HepG2 (cell line): ENCODE data around the gene FBXL13. TPM values are rescaled to one million over a fixed set of nuclear protein-coding genes. Genes with fewer than 3 reads are reported as not detected.

ENCODE experiments used
- ATAC-seq: fragments of 200-7000 bp; cut with Tn5 transposase; 3 replicates; pipeline ENCODE4 v1.9.1; 2020; ENCODE audit warnings: mild to moderate bottlenecking, moderate library complexity
- BruUV-seq: library from RNA; stranded (reverse); fragments of 400-500 nt; replicated peaks from 2 replicates; lab custom pipeline; 2021; lab: Mats Ljungman, UMichigan
- CTCF ChIA-PET: fragments of 300-600 bp; formaldehyde crosslinking; extraction: SDS; loops from one replicate; lab custom pipeline; 2021; ENCODE audit warnings: low total read pairs, inconsistent platforms, low intra/inter-chr PET ratio; lab: Yijun Ruan, JAX
- POLR2A ChIA-PET: fragments of 350-600 bp; sonication (Branson Sonifier 250); formaldehyde crosslinking; loops from one replicate; lab custom pipeline; 2020; ENCODE audit warnings: antibody characterized with exemption, inconsistent platforms; lab: Yijun Ruan, JAX
- DNase-seq: peaks from one replicate; pipeline ENCODE4 v3.0.0-alpha.2; 2015; ENCODE audit warnings: low spot score
- FAIRE-seq: peaks from 3 replicates; lab custom pipeline; 2011; peaks lifted over from hg19 to GRCh38; lab: Jason Lieb, UNC
- H2AFZ ChIP-seq: one replicate; pipeline ENCODE4 v1.6.1; 2011; ENCODE audit warnings: low read length, inconsistent platforms
- H3K27ac ChIP-seq: fragments of 300-600 bp; 3 replicates; pipeline ENCODE4 v1.8.0; 2011; ENCODE audit warnings: mixed run types, mild to moderate bottlenecking, mixed read lengths, low read length, inconsistent platforms; ENCODE audit not compliant: insufficient read depth; ENCODE audit errors: extremely low read length
- H3K27me3 ChIP-seq, 2 experiments: fragments of 200-600 bp in 1 of 2; 2 replicates in 1 of 2; 3 replicates in 1 of 2; pipeline versions ENCODE4 v1.6.0 to v1.8.0; 2011; ENCODE audit warnings: low read length in 2 of 2, mild to moderate bottlenecking in 2 of 2, moderate library complexity in 2 of 2, inconsistent platforms in 1 of 2; ENCODE audit not compliant: insufficient read depth in 2 of 2, control insufficient read depth in 1 of 2
- H3K36me3 ChIP-seq, 2 experiments: fragments of 200-600 bp in 1 of 2; replicated peaks in 1 of 2; 2 replicates in 1 of 2; 3 replicates in 1 of 2; pipeline versions ENCODE4 v1.5.1 to v1.8.0; 2011; ENCODE audit warnings: low read length in 2 of 2, inconsistent platforms in 1 of 2; ENCODE audit not compliant: insufficient read depth in 2 of 2, control insufficient read depth in 1 of 2
- H3K4me1 ChIP-seq: 2 replicates; pipeline ENCODE4 v1.5.1; 2012; ENCODE audit warnings: low read length, inconsistent platforms; ENCODE audit not compliant: insufficient read depth
- H3K4me2 ChIP-seq: 2 replicates; pipeline ENCODE4 v1.6.0; 2011; ENCODE audit warnings: low read depth, low read length, inconsistent platforms
- H3K4me3 ChIP-seq, 3 experiments: fragments of 200-600 bp in 1 of 3; sonication (generic), shearing (Covaris generic) in 1 of 3; replicated peaks in 1 of 3; 2 replicates each; pipeline ENCODE4 v1.5.1; 2011 to 2016; ENCODE audit warnings: low read length in 3 of 3, inconsistent platforms in 2 of 3, low read depth in 2 of 3, mild to moderate bottlenecking in 2 of 3, control low read depth in 1 of 3, mixed read lengths in 1 of 3; ENCODE audit not compliant: insufficient read depth in 1 of 3
- H3K79me2 ChIP-seq: one replicate; pipeline ENCODE4 v1.6.1; 2011; ENCODE audit warnings: low read length, inconsistent platforms; ENCODE audit not compliant: insufficient read depth
- H3K9ac ChIP-seq: 2 replicates; pipeline ENCODE4 v1.6.0; 2011; ENCODE audit warnings: mild to moderate bottlenecking, low read depth, low read length, inconsistent platforms; ENCODE audit not compliant: insufficient read depth
- H3K9me3 ChIP-seq: 2 replicates; pipeline ENCODE4 v1.5.1; 2012; ENCODE audit warnings: mild to moderate bottlenecking, low read length
- H4K20me1 ChIP-seq: 2 replicates; pipeline ENCODE4 v1.6.0; 2011; ENCODE audit warnings: inconsistent platforms, mild to moderate bottlenecking, low read length, moderate library complexity; ENCODE audit not compliant: insufficient read depth
- GZF1 ChIP-seq: sonication (generic); formaldehyde crosslinking; IDR thresholded peaks from 2 replicates; pipeline ENCODE4 v1.5.1; 2020; ENCODE audit warnings: mild to moderate bottlenecking, missing genetic modification reagents
- TRIM24 ChIP-seq: sonication (generic); formaldehyde crosslinking; IDR thresholded peaks from 2 replicates; pipeline ENCODE4 v1.8.0; 2022; ENCODE audit warnings: mild to moderate bottlenecking, missing genetic modification reagents
- WGBS: methylation state at CpG from one replicate; pipeline ENCODE4 v1.1.6; 2017; ENCODE audit warnings: low lambda C conversion rate; 5-methylcytosine and 5-hydroxymethylcytosine counted together
- in situ Hi-C: cut with HindIII; loops from 2 replicates; pipeline ENCODE4 v1.10.0; 2017; ENCODE audit warnings: low pct_unique_long_range_greater_than_20kb; ENCODE audit not compliant: extremely low pct_ligation_motif_present
- intact Hi-C: fragments of 100-400 bp; cut with micrococcal nuclease; formaldehyde crosslinking; loops from one replicate; pipeline ENCODE4 v1.10.0; 2022; ENCODE audit not compliant: unreplicated experiment
- polyA plus RNA-seq, 8 experiments: library from polyadenylated mRNA; depleted of rRNA in 3 of 8; stranded (reverse) in 7 of 8; unstranded in 1 of 8; fragments of >200 nt; fragmentation: Illumina TruSeq in 4 of 8; extraction: Trizol in 4 of 8; gene quantifications; 2 replicates each; pipeline versions ENCODE4 v1.2.1 to v1.2.3, GENCODE V29; 2011 to 2016; ENCODE audit warnings: low read depth in 4 of 8, missing spikeins in 1 of 8, mixed read lengths in 1 of 8; ENCODE audit not compliant: insufficient read depth in 1 of 8
- total RNA-seq, 5 experiments: library from RNA; depleted of rRNA; stranded (reverse); fragments of >200 nt; fragmentation: Illumina TruSeq; extraction: Trizol; gene quantifications; 2 replicates each; pipeline ENCODE4 v1.2.3, GENCODE V29; 2016; ENCODE audit warnings: low read depth in 1 of 5
- TF ChIP-seq, protein P1 (sequence below): sonication (generic); formaldehyde crosslinking; IDR thresholded peaks from 2 replicates; pipeline ENCODE4 v1.4.0; 2020; ENCODE audit warnings: missing genetic modification reagents

FBXL13 gene
- total and polyA plus RNA-seq, 2 of the 13 experiments (the other 11 are each of a cell fraction or from before 2014, with no cell fraction given), result 0.24 to 0.77 TPM

DNA sequence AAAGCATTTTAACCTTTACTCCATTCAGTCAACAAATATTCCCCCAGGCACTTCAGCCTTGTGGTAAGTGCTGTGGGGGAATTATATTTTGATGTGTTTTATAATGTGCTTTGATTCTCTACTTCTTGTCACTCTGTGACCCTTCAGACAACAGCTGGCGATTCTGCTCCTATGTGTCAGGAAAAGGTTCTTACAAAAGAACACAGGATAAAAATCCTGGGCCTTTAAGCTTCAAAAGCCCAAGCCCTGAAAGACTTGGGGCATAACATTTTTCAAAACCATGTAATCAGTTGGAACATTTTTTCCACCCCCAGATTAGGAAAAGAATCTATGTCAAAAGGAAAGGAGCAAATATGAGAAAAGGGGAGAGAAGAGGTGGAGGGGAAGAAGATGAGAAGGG is 199.6 kb downstream of the FBXL13 start:
- ATAC-seq, result no peak
- intact Hi-C loops, result no loop called here
- peaks cover 57% of the 10 kb centered on the region for H3K4me1 ChIP-seq
- DNase-seq, result no peak
- H3K27ac ChIP-seq, result peak overlapping the region; percentile 62
- no peak overlapping the region for H2AFZ ChIP-seq
- BruUV-seq, result no TSS peak
- no peaks in the 10 kb centered on the region for H3K79me2 ChIP-seq
- no peaks in the 10 kb centered on the region; a peak in 1 of 5 replicates for H3K27me3 ChIP-seq
- 97% methylated on average over 1 of the region's 1 CpG for WGBS
- CTCF ChIA-PET, result no interaction called here
- H4K20me1 ChIP-seq, result no peaks in the 10 kb centered on the region
- TF ChIP-seq TRIM24 (CRISPR knock-in tag) (no peak), GZF1 (CRISPR knock-in tag) (no peak)
- TF ChIP-seq, protein P1, sequence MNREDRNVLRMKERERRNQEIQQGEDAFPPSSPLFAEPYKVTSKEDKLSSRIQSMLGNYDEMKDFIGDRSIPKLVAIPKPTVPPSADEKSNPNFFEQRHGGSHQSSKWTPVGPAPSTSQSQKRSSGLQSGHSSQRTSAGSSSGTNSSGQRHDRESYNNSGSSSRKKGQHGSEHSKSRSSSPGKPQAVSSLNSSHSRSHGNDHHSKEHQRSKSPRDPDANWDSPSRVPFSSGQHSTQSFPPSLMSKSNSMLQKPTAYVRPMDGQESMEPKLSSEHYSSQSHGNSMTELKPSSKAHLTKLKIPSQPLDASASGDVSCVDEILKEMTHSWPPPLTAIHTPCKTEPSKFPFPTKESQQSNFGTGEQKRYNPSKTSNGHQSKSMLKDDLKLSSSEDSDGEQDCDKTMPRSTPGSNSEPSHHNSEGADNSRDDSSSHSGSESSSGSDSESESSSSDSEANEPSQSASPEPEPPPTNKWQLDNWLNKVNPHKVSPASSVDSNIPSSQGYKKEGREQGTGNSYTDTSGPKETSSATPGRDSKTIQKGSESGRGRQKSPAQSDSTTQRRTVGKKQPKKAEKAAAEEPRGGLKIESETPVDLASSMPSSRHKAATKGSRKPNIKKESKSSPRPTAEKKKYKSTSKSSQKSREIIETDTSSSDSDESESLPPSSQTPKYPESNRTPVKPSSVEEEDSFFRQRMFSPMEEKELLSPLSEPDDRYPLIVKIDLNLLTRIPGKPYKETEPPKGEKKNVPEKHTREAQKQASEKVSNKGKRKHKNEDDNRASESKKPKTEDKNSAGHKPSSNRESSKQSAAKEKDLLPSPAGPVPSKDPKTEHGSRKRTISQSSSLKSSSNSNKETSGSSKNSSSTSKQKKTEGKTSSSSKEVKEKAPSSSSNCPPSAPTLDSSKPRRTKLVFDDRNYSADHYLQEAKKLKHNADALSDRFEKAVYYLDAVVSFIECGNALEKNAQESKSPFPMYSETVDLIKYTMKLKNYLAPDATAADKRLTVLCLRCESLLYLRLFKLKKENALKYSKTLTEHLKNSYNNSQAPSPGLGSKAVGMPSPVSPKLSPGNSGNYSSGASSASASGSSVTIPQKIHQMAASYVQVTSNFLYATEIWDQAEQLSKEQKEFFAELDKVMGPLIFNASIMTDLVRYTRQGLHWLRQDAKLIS, result no peak
- no peaks in the 10 kb centered on the region for H3K9me3 ChIP-seq
- FAIRE-seq, result no peak
- H3K36me3 ChIP-seq, result no peaks in the 10 kb centered on the region
- H3K4me3 ChIP-seq, result no peak overlapping the region
- POLR2A ChIA-PET, result interaction anchor here (1.8 to 2.5 kb wide), 2 partner anchors 163 to 200 kb away, joined by 5 to 7 read pairs; partner anchors contain the start of genes ARMC10 and FBXL13
- in situ Hi-C loops, result no loop called here
- H3K4me2 ChIP-seq, result no peak overlapping the region
- H3K9ac ChIP-seq, result no peak overlapping the region
